Gastroesophageal sphincter (tissue), 3 donors: ENCODE measurements around the gene KCNK6.

Source experiments
- EP300 ChIP-seq: sonication (generic); formaldehyde crosslinking; IDR thresholded peaks from one replicate; pipeline ENCODE4 v1.6.1; 2017; ENCODE audit warnings: antibody characterized with exemption, mild to moderate bottlenecking
- POLR2A ChIP-seq, 2 donors: fragments of 450-650 bp; IDR thresholded peaks; one replicate each; pipeline ENCODE4 v1.6.1; 2017; ENCODE audit warnings: antibody characterized with exemption in 2 of 2, mild to moderate bottlenecking in 2 of 2, moderate library complexity in 1 of 2
- TF ChIP-seq, protein P1 (sequence below), 4 experiments: fragments of 200-600 bp in 2 of 4; fragments of 450-650 bp in 2 of 4; sonication (generic) in 1 of 4; IDR thresholded peaks; one replicate each; pipeline ENCODE4 v1.5.1; 2017 to 2019; ENCODE audit warnings: antibody characterized with exemption in 4 of 4, mild to moderate bottlenecking in 2 of 4, moderate library complexity in 2 of 4

DNA sequence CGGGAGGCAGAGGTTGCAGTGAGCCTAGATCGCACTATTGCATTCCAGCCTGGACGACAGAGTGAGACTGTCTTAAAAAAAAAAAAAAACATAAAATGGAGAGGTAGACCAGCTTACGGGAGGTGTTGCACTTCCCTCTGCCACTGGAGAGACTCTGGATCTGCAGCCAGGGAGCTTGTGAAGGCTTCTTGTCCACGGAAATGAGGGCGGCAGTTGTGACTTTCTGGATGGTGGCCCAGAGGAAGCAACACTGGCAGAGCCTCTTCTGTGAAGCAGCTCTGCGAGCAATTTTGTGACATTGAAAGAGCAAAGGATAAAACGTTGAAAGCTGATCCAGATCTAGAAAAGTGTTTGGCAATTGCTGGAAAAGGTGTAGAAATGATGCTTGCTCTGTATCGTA, 44.9 kb upstream of the KCNK6 start:
- TF ChIP-seq, protein P1, sequence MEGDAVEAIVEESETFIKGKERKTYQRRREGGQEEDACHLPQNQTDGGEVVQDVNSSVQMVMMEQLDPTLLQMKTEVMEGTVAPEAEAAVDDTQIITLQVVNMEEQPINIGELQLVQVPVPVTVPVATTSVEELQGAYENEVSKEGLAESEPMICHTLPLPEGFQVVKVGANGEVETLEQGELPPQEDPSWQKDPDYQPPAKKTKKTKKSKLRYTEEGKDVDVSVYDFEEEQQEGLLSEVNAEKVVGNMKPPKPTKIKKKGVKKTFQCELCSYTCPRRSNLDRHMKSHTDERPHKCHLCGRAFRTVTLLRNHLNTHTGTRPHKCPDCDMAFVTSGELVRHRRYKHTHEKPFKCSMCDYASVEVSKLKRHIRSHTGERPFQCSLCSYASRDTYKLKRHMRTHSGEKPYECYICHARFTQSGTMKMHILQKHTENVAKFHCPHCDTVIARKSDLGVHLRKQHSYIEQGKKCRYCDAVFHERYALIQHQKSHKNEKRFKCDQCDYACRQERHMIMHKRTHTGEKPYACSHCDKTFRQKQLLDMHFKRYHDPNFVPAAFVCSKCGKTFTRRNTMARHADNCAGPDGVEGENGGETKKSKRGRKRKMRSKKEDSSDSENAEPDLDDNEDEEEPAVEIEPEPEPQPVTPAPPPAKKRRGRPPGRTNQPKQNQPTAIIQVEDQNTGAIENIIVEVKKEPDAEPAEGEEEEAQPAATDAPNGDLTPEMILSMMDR (IDR thresholded peaks at IDR 0.05): no peak
- TF ChIP-seq EP300 (no peak), POLR2A (IDR thresholded peaks at IDR 0.05) (no peak)
